Measurements from ENCODE around the gene FASN.
"Not testable (repeated sequence)": the region's sequence is repeated elsewhere in the genome, so short reads cannot be mapped to it uniquely, and the experiment has no call there.

The FASN gene

DNA sequence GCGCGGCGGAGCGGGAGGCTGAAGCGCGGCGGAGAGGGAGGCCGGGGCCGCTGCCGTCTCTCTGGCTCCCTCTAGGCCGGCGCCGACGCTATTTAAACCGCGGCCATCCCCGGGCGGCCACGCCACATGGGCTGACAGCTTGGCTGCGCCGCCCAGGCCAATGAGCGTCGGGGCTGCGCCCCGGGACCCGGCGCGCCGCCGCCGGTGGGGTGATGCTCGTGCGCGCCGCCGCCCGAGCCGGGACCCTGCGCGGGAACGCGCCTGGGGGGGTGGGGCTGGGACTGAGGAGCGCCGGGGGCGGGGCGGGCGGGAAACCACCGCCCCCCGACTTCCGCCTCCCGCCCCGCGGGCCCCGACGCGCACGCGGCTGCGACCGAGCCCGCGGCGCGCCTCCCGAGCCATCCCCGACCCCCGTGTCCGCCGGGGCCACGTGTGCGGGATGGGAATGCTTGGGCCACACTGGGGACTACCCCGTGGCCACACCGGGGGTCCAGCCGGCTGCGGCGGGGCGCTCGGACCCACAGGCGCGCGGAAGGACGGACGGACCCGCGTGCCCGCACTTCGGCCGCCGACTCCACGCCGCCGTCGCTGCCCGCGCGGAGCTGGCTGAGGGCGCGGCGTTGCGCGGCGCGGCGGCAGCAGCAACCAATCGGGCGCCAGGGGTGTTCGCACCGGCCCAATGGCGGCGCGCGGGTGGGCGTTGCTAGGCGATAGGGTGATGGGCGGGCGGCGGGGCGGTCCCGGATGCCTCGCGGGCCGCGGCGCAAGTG lies at the start of gene FASN:
TSS of gene FASN (minus strand) at position 68 of the 770 bp plus-strand sequence. CDS start 1,791 bp downstream, outside the sequence.
- no peak for FAIRE-seq

DNA sequence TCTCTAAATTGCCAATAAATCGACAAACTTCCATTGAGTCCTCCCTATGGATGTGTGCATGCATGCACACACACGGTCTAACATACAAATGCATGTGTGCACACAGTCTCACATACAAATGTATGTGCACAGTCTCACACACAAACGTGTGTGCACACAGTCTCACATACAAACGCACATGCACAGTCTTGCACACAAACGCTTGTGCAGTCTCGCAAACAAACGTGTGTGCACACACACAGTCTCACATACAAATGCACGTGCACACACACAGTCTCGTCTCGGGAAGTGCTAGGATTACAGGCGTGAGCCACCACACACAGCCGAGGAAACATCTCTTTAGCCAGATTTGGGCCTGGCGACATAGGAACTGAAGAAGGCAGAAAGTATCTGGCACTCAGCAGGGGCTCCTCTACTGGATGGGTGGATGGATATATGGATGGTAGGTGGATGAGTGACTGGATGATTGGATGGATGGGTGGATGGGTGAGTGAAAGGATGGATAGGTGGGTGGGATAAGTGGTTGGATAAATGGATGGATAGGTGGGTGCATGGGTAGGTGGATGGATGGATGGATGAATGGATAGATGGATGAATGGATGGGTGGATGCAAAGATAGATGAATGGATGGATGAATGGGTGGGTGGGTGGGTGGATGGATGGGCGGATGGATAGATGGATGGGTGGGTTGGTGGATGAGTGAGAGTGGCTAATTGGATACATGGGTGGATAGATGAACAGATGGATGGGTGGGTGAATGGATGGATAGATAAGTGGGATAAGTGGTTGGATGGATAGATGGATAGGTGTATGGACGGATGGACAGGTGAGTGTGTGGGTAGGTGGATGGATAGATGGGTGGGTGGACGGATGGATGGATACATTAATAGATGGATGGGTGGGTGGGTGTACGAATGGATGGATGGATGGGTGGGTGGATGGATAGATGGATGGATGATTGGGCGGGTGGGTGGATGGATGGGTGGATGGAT lies 48.9 kb upstream of the FASN start:
- no peak for FAIRE-seq

DNA sequence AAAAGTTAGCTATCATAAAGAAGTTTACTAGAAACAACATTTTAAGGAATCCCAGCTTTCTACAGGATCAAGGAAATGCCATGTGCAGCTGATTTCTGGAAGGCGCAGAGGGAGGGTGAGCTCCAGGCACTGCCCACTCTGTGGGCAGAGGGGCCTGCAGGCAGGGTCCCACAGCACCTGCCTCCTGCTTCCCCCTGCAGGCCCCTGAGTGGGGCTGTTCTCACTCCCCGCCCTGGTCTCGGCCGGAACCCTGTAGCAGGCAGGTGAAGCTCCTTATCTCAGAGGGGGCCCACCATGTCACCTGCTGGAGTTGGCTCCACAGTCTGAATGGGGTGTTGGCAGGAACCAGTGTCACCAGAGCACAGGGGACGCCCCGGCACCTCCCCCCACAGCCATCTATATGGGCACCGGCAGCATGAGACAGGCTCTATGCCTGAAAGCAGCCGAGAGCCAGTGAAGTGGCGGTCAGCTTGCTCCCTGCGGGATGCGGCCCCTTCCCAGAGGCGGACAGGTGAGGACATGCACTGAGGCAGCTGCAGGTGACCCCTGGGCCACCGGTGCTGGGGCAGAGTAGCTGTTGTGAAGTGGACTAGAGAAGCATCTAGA lies 47.6 kb upstream of the FASN start:
- no peak for FAIRE-seq

DNA sequence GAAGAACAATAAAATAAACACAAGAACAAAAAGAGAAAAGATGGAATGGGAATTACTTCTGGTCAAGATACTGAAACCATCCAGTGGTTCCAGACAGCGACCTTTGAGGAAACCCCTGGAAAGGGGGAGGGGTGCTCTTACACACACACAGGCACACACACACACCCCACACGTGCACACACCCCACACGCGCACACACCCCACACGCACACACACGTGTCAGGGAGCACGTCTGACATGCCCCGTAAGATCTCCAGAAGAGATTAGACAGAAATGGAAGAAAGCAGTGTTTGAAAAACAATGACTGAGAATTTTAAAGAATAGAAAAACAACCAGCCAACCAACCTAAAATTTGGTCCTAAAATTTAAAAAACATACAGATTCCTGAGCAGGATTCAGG lies 45.3 kb upstream of the FASN start:
- no peak for FAIRE-seq

DNA sequence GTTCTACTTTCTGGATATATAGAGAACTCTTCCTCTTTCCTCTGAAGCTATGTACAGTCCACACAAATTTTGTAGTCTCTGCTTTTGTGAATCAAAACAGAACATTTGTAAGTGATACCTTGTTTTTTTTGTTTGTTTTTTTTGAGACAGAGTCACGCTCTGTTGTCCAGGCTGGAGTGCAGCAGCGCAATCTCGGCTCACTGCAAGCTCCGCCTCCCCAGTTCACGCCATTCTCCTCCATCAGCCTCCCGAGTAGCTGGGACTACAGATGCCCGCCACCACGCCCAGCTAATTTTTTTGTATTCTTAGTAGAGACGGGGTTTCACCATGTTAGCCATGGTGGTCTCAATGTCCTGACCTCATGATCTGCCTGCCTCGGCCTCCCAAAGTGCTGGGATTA lies 41.9 kb upstream of the FASN start:
- FAIRE-seq: not testable (repeated sequence)

DNA sequence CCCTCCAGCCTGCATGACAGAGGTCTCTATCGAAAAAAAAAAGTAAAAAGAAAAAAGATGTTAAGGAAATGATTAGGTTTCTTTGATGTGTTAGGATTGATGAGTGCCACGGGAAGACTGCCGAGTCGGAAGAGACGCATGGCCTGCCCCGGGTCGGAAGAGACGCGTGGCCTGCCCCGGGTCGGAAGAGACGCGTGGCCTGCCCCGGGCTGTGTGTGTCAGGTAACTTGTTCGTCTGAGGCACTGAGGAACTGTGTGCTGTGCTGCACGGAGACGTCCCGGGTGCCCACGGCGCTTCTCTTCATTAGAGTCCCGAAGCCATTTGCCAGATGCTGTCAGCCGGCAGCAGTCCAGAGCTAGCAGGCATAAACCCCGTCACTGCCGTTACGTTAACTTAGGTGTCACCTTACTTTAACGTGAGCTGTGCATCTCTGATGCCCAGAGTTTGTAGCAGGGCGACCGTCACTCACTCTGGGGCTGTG lies 40.5 kb upstream of the FASN start:
- no peak for FAIRE-seq

DNA sequence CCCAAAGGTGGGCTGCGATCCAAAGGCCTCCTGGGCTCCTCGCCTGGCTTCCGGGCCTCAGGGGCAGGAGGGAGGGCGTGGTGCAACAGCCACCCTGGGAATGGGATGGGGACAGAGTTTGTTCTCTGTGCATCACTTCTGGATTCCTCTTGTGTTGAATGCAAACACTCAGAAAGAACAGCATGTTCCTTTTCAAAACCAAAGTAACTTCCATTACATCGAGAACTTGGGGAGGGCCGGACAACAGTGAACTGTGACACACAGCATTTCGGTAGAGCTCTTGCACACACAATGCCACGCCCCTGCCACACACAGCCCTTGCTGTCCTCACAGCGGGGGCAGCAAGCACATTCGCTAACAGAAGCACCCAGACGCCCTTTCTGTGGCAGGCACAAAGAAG lies 36.1 kb upstream of the FASN start:
- no peak for FAIRE-seq

DNA sequence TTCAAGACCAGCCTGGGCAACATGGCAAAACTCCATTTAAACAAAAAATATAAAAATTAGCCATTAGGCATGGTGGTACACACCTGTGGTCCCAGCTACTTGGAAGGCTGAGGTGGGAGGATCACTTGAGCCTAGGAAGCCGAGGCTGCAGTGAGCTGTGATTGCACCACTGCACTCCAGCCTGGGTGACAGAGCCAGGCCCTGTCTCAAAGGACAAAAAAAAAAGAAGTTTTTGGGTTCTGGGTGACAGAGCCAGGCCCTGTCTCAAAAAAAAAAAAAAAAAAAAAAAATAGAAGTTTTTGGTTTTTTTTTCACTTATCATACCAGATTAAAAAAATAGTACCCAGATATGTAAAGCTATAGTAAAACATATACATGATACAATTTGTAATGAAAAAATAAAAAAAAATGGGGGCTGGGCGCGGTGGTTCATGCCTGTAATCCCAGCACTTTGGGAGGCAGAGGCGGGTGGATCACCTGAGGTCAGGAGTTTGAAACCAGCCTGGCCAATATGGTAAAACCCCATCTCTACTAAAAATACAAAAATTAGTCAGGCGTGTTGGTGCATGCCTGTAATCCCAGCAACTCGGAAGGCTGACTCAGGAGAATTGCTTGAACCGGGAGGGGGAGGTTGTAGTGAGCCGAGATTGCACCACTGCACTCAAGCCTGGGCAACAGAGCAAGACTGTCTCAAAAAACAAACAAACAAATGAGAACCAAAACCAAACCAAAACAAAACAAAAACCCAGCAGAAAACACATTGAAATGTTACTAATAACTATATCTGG lies 35.3 kb upstream of the FASN start:
- not testable (repeated sequence) for FAIRE-seq

DNA sequence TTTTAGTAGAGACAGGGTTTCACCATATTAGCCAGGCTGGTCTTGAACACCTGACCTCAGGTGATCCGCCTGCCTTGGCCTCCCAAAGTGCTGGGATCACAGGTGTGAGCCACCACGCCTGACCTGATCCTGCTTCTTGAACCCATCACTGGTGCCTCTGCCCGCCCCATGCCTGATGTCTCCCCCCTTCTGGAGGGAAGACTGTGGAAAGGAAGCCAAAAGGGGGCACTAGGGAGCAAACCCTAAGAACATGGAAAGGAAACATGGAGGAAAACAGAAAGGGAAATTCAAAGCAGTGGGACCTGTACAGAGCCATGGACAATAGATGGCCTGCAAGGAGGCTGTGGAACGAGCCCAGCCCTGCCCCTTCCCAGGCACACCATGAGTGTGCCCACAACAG lies 31.1 kb upstream of the FASN start:
- FAIRE-seq: no peak

DNA sequence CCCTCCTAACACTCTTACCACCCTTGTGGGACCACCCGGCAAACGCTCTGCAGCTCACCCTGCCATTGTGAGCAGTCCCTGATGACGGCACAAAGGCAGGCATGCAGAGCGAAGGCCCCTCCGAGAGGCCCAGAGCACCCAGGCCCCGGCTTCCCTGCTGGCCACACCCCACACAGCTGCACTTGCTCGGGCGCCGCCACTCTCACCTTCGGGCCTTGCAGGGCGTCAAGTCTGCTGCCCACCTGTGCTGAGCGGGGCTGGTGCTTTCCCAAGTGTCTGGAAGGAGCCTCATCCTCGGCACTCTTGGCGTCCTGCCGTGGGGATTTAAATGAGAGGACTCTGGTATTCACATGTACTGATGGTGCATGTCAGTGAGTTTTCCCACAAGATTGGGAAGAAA lies 30.3 kb upstream of the FASN start:
- FAIRE-seq: no peak

DNA sequence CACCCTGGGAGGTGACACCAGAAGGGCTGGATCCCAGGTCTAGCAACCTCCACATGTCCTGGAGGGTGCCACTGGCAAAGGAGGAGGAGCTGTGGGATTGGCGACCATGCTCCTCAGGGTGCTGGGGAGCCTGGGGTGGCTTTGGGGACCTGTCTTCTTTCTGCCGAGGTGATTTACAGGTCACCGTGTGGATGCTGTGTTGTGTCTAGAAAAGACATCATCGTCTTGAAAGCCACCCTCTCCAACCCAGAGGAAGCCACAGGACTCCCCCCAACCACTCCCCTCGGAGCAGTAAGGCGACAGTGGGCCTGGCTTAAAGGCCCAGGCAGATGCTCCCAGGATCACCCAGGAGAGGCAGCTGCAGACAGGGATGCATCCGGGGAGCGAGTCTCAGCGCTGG lies 29.7 kb upstream of the FASN start:
- FAIRE-seq: no peak

DNA sequence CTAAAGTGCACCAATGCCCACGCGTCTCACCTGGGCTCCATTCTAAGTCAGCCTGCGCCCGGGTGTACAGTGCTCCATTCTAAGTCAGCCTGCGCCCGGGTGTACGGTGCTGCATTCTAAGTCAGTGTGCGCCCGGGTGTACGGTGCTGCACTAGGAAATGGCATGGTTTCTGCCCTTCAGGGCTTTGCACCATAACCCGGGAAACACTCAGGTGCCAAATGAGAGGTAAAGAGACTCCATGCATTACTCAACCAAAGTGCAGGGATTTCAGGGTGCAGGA lies 29.2 kb upstream of the FASN start:
- FAIRE-seq: no peak

DNA sequence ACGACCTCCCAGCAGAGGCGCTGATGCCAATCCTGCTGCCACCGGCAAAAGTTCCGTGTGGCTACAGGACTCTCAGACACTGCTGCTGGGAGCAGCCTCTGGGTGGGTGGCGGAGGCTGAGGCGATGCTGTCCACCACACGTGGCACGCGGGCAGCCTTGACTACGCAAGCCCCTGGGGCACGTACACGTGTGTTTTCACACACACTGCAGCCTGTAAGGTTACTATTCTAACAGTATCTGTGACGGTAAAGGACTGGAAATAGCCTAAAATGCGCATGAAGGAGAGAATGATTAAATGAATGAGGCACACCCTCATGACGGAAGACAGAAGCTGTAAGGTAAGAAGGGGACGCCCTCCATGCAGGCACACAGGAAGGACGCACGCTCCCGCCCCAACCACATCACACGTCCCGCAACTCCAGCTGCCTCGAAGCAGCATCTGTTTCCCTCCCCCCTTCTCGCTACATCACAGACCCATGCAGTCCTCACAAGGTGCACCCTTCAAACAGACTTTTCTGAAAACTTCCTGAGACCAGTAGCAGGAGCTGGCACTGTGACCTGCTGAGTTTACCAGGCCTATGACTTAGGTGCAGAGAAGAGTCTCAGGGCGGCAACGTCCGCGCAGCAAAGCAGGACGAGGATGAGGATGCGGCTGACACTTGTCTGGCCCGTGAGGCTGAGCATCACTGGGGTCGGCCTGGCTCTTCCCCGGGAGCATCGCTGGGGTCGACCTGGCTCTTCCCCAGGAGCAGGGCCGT lies 28.7 kb upstream of the FASN start:
- no peak for FAIRE-seq

DNA sequence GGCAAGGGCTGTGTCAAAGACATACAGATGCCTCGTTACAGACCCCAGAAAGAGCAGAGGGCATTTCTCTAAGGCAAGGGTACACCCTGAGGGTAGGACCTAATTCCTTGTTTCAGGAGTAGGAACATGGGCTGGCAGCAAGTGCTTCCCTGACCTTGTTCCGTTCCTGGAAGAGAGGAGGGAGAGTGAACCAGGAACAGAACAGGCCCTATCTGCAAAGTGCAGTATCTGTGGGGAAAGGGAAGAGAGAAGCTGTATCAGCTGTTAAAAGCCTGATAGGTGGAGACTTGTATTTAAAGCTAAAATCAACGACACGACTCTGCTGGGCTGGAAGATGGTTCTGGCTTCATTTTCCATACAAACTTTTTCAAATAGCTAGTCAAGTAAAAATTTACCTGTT lies 26.1 kb upstream of the FASN start:
- FAIRE-seq: no peak

DNA sequence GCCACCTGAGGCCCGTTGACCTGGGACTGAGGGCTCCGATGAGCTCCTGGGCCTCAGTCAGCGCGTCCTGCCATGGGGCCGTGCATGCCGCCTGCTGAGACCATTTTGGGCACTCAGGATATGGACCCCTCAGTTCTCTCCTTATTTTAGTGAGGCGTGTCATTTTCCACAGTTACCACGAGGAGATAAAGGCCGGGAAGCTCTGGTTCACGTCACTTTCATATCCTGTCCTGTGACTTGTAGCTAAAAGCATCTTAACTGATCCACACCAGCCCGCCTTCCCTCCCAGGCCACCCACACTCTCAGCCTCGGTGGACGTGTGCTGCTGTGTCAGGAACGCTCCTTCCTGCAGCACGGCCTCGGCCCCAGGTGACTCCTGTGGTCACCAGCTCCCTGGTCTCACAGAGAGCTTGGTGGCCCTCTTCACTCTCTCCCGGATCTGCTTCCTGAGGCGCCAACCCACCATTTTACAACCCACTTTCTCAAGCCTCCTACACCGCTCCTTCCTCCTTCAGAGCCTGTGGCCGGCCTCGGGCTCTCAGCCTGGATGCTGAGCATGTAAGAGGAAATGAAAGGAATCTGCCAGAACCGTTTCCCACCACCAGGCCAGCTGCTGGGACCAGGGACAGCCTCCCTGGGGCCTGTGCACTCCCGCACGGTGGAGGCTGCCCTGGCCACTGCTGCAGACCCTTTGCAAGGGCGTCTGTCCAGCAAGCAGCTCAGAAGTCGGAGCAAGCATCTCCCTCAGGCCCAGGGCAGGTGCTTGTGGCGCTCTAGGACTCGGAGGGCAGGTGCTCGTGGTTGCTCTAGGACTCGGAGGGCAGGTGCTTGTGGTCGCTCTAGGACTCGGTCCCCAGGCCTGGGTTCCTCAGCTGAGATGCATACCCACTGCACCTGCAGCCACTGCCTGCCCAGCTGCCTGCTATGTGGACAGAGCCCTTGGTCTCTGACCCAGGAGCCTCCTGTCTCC lies 23.9 kb upstream of the FASN start:
- no peak for FAIRE-seq

DNA sequence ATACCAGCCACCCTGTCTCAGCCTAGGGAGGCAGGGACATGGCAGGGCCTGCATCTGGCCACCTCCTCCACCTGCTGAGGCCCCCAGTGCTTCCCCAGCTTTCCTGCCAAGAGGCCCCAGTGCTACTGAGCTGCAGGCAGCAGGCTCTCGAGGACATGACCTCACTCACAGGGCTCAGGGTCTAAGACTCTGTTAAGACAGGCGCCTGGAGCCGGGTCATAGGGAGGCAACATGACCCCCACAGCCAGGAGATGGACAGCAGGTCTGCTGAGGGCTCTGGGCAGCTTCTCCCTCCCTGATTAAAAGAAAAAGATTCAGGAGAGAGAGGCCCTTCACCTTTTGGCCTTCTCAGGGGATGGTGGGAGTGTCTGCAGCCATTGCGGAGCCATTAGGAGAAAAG lies 23.2 kb upstream of the FASN start:
- no peak for FAIRE-seq

DNA sequence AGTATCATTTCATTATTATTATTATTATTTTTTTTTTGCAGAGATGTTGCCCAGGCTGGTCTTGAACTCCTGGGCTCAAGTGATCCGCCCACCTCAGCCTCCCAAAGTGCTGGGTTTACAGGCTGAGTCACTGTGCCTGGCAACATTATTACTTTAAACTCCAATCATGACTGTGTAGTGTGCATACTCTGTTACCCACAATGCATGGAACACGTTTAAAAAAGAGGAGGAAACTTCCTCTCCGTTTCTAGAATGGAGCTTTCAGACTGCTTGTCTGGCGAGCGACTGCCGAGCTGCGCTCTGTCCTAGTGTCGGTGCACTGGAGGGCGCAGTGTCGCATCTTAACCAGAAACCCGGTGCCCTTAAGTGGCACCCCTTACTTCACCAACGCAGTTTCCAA lies 22.1 kb upstream of the FASN start:
- no peak for FAIRE-seq

DNA sequence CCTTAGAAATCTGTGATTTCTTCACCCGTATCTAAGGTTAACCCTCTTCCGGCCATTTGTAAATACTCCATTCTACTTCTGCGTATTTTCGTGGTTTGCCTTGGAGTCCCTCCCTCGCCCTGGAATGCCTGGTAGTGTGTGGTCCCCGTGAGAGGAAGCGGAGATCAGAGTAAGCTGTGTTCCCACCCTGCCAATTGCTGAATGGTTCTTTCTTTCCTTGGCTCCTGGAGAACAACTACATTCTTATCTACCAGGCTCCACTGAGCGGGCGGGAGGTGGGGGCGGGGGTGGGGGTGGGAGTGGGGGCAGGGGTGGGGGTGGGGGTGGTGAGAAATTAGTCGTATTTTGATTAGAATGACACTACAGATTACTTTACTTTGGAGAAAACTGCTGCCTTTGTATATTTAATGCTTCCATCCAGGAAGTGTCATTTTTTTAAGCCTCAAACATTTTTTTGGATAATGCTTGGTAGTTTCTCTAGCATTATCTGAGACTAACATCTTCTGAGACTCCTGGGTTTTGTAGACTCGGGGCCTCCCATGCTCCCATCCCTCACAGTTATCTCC lies 20.9 kb upstream of the FASN start:
- FAIRE-seq: no peak

DNA sequence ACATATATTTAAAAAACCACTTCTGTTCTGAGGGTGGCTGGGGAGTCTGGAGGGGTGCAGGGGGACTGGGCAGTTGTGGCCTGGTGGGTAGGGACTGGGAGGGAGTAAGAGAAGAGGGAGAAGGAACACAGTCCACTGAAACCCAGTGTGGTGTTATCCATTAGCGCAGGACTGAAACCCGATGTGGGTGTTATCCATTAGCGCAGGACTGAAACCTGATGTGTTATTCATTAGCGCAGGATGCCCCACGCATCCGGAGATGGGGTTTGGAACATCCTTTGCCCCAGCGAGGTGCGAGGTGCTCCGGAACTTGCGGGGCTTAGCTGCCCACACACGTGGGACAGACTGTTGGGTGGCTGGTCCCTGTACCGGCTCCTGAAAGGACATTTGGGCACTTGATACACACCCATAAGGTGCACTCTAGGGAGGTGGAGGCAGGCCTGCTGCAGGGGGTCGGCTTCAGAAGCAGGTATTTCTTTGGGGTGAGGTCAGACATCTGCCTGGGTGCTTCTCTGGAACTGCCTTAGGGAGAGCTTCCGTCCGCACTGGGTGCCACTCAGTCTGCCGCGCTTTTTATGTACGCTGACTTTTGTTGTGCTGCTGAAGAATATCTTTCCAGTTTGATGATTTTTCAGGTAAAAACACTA lies 20.3 kb upstream of the FASN start:
- FAIRE-seq: no peak

Measured in A204.1 (cell line).